SU-DHL-6 (cell line): ENCODE results near the gene PPP2R2D.

ENCODE experiments used
- CTCF ChIP-seq: fragments of 200-600 bp; sonication (generic); IDR thresholded peaks from one replicate; pipeline ENCODE4 v1.5.1; 2017; ENCODE audit warnings: antibody characterized with exemption, mild to moderate bottlenecking, low read length, moderate library complexity; ENCODE audit not compliant: insufficient read depth, poor library complexity, severe bottlenecking
- EZH2phosphoT487 ChIP-seq: fragments of 200-600 bp; sonication (generic), shearing (Covaris generic); conservative IDR thresholded peaks from 2 replicates; pipeline ENCODE4 v1.6.1; 2018; ENCODE audit warnings: mild to moderate bottlenecking, antibody characterized with exemption, low read length, moderate library complexity, mixed read lengths

GRCh38 chr10:131991726-131992125 lies 90.9 kb downstream of the PPP2R2D start:
- TF ChIP-seq CTCF = no peak
- TF ChIP-seq EZH2phosphoT487 = no peak
